GM19455 (cell line): ENCODE measurements around the gene LAMC3.
"Not testable (repeated sequence)": the region's sequence is repeated elsewhere in the genome, so short reads cannot be mapped to it uniquely, and the experiment has no call there.

Source experiments
- ATAC-seq: cut with Tn5 transposase; IDR thresholded peaks from one replicate; pipeline ENCODE4 v1.9.1; 2021; ENCODE audit not compliant: unreplicated experiment

LAMC3 gene

DNA sequence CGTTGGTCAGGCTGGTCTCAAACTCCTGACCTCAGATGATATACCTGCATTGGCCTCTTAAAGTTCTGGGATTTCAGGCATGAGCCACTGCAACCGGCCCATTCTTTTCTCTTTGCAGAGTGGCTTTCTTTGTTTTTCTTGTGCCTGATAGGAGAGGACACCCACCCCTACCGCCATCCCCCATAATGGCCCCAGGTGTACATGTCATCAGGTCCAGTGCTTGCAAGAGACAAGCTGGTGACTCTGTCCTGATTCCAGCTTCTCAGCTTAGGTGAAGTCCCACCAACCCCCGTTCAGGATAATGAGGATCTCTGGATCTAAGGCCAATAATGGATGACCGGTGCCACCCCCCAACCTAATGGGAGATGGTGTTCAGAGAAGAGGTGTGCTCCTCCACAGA lies 85.0 kb downstream of the LAMC3 start:
- no peak for ATAC-seq

GRCh38 chr9:131094622-131095021 lies 85.6 kb downstream of the LAMC3 start:
- ATAC-seq, result no peak

GRCh38 chr9:131095666-131096268 lies 86.8 kb downstream of the LAMC3 start:
- no peak for ATAC-seq

- no peak for ATAC-seq
Observed at GRCh38 chr9:131096269-131097125, 87.5 kb downstream of the LAMC3 start, which contains the start of gene AIF1L. TSS of gene AIF1L (plus strand) at chr9:131096531. CDS start at chr9:131096630, 99 bp downstream.

- ATAC-seq, result no peak
Observed at GRCh38 chr9:131097126-131097947, 88.4 kb downstream of the LAMC3 start.

DNA sequence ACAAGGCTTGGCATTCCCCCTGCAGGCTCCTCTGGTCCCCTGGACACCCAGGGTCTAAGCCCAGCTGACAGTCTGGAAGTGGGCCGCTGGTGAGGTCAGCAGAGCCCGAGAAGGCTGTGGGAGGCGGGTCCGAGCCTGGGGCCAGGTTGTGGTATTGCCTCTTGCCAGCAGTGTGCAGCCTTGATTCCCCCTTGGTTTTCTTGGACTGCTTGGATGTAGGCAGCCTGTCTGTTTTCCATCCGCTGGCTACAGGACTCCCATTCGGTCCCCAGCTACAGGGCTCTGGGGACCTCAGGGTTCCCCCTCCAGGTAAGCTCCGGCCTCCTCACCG lies 88.9 kb downstream of the LAMC3 start:
- no peak for ATAC-seq

DNA sequence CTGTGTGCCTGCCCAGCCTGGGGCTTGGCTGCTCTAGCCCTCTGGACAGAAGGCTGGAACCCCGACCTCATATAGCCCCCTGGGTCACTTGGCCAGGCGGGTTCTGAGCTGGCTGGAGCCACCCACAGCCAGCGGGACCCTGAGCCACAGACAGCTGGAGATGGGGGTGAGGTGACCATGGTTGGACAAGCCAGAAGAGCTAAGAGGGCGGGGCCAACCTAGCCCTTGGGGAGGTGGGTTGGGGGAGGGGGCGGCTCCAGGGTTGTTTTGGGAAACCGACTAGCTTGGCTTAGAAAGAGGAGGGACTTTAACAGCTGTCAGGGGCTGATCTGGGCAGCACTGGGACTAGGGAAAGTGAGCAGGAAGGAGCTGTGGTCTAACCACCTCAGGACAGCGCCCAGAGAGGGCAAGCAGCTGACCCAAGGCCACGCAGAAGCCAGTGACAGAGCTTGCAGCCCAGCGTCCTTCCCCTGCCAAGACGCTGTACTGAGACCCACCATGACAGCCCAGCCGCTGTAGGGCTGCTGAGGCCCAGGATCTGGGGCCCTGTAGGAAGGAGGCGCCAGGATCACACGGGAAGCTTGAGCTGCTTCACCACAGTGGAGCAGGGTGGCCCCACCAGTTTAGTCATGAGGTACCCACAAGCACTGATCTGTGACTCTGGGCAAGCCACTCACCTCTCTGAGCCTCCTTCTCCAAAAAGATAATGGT lies 89.6 kb downstream of the LAMC3 start:
- ATAC-seq, result no peak

GRCh38 chr9:131099102-131099606 lies 90.2 kb downstream of the LAMC3 start:
- ATAC-seq, result no peak

DNA sequence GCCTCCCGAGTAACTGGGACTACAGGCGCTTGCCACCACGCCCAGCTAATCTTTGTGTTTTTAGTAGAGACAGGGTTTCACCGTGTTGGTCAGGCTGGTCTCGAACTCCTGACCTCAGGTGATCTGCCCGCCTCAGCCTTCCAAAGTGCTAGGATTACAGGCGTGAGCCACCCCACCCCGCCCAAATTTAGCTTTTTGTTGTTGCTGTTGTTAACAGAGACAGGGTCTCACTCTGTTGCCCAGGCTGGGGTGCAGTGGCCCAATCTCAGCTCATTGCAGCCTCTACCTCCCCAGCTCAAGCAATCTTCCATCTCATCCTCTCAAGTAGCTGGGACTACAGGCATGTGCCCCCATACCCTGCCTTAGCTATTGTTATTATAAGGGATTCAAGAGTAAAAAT lies 90.9 kb downstream of the LAMC3 start:
- ATAC-seq, result not testable (repeated sequence)

GRCh38 chr9:131100445-131100844 lies 91.5 kb downstream of the LAMC3 start:
- no peak for ATAC-seq

DNA sequence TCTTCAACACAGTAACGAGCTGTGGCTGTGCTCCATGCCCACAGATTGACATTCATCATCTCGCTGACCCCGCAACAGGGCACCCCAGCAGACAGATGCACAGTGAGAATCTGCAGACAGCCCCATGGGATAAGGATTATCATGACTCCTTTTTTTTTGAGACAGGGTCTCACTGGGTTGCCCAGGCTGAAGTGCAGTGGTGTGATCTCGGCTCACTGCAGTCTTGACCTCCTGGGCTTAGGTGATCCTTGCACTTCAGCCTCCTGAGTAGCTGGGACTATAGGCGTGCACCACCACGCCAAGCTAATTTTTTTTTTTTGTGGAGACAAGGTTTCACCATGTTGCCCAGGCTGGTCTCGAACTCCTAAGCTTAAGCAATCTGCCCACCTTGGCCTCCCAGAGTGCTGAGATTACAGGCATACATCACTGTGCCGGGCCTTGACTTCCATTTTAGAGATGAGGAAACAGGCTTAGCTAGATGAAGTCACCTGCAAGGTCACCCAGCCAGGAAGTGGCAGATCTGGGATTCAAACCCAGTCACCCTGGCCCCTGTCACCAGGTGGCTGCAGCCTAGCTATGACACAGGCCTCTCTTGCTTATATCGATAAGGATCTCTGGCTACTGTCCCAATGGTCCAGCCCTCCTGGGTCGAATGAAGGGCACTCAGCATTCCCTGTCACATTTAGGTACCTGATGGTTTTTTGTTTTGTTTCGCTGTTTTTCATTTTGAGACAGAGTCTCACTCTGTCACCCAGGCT lies 92.4 kb downstream of the LAMC3 start:
- ATAC-seq, result no peak

- ATAC-seq, result no peak
Observed at GRCh38 chr9:131103024-131103423, 94.0 kb downstream of the LAMC3 start.

DNA sequence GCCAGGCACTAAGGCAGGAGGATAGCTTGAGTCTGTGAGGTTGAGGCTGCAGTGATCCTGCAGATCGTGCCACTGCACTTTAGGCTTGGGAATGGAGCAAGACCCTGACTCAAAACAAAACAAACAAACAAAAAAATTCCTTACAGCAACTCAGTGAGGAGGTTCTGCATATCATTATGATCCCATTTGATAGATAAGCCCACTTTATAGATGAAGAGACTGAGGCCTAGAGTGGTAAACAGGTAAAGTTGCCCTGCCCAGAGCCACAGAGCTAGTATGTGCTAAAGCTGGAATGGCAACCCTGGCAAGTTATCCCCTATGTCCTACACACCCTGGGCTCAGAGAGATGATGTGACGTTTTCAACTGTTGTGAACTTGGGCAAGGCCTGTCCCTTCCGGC lies 94.6 kb downstream of the LAMC3 start:
- no peak for ATAC-seq

GRCh38 chr9:131104016-131104740 lies 95.2 kb downstream of the LAMC3 start:
- no peak for ATAC-seq

DNA sequence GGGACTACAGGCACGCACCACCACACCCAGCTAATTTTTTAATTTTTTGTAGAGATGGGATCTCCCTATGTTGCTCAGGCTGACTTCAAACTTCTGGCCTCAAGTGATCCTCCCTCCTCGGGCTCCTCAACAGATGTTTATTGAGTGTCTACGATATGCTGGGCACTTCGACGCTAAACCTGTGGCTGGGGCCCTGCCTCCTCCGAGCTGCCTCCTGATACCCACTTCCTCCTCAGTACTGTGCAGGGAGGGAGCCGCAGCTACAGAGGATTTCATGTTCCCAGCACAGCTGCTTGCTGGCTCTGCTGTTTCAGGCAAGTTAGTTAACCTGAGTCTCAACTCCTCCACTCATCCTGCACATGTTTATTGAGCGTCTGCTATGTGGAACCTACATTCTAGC lies 97.0 kb downstream of the LAMC3 start:
- no peak for ATAC-seq

GRCh38 chr9:131107760-131108159 lies 98.8 kb downstream of the LAMC3 start:
- no peak for ATAC-seq

DNA sequence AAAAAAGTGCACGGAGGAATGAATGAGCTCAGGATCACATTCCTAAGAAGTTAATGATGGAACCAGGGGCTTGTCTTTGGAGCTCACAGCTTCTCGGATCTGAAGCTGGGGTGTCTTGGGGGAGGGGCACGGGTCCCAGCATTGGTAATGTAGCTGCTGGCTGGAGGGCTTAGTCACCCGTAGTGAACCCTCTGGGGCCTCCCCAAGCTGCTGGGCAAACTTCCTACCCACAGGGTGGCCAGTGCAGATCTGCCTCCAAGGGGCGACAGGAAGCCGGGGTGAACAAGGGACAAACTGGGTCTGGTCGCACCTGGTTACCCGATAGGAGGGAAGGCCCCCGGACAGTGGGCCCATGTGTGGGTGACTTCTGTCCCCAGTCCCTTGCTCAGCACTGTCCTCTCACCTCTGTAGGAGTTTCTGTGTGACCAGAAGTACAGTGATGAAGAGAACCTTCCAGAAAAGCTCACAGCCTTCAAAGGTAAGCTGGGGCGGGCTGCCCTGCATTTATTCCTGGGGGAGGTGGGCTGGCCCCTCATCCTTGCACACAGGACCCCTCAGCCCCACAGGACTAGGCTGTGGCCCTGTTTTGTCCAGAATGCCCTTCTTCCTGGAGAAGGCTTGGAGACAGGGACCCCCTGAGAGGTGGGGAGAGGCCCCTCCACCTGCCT lies 102.3 kb downstream of the LAMC3 start:
- ATAC-seq, result no peak

- ATAC-seq, result no peak
Observed at GRCh38 chr9:131111854-131112311, 102.9 kb downstream of the LAMC3 start.
